ENCODE measurements around the gene PSMB2. TPM values are rescaled to one million over a fixed set of nuclear protein-coding genes. Genes with fewer than 3 reads are reported as not detected.

The PSMB2 gene
- total and polyA plus RNA-seq, 2 of the 8 experiments (the other 6 are each of a cell fraction or from before 2014, with no cell fraction given) = 91.4 to 101 TPM

GRCh38 chr1:35683012-35683411 is 41.7 kb upstream of the PSMB2 start (continued):
- TF ChIP-seq, protein P1, sequence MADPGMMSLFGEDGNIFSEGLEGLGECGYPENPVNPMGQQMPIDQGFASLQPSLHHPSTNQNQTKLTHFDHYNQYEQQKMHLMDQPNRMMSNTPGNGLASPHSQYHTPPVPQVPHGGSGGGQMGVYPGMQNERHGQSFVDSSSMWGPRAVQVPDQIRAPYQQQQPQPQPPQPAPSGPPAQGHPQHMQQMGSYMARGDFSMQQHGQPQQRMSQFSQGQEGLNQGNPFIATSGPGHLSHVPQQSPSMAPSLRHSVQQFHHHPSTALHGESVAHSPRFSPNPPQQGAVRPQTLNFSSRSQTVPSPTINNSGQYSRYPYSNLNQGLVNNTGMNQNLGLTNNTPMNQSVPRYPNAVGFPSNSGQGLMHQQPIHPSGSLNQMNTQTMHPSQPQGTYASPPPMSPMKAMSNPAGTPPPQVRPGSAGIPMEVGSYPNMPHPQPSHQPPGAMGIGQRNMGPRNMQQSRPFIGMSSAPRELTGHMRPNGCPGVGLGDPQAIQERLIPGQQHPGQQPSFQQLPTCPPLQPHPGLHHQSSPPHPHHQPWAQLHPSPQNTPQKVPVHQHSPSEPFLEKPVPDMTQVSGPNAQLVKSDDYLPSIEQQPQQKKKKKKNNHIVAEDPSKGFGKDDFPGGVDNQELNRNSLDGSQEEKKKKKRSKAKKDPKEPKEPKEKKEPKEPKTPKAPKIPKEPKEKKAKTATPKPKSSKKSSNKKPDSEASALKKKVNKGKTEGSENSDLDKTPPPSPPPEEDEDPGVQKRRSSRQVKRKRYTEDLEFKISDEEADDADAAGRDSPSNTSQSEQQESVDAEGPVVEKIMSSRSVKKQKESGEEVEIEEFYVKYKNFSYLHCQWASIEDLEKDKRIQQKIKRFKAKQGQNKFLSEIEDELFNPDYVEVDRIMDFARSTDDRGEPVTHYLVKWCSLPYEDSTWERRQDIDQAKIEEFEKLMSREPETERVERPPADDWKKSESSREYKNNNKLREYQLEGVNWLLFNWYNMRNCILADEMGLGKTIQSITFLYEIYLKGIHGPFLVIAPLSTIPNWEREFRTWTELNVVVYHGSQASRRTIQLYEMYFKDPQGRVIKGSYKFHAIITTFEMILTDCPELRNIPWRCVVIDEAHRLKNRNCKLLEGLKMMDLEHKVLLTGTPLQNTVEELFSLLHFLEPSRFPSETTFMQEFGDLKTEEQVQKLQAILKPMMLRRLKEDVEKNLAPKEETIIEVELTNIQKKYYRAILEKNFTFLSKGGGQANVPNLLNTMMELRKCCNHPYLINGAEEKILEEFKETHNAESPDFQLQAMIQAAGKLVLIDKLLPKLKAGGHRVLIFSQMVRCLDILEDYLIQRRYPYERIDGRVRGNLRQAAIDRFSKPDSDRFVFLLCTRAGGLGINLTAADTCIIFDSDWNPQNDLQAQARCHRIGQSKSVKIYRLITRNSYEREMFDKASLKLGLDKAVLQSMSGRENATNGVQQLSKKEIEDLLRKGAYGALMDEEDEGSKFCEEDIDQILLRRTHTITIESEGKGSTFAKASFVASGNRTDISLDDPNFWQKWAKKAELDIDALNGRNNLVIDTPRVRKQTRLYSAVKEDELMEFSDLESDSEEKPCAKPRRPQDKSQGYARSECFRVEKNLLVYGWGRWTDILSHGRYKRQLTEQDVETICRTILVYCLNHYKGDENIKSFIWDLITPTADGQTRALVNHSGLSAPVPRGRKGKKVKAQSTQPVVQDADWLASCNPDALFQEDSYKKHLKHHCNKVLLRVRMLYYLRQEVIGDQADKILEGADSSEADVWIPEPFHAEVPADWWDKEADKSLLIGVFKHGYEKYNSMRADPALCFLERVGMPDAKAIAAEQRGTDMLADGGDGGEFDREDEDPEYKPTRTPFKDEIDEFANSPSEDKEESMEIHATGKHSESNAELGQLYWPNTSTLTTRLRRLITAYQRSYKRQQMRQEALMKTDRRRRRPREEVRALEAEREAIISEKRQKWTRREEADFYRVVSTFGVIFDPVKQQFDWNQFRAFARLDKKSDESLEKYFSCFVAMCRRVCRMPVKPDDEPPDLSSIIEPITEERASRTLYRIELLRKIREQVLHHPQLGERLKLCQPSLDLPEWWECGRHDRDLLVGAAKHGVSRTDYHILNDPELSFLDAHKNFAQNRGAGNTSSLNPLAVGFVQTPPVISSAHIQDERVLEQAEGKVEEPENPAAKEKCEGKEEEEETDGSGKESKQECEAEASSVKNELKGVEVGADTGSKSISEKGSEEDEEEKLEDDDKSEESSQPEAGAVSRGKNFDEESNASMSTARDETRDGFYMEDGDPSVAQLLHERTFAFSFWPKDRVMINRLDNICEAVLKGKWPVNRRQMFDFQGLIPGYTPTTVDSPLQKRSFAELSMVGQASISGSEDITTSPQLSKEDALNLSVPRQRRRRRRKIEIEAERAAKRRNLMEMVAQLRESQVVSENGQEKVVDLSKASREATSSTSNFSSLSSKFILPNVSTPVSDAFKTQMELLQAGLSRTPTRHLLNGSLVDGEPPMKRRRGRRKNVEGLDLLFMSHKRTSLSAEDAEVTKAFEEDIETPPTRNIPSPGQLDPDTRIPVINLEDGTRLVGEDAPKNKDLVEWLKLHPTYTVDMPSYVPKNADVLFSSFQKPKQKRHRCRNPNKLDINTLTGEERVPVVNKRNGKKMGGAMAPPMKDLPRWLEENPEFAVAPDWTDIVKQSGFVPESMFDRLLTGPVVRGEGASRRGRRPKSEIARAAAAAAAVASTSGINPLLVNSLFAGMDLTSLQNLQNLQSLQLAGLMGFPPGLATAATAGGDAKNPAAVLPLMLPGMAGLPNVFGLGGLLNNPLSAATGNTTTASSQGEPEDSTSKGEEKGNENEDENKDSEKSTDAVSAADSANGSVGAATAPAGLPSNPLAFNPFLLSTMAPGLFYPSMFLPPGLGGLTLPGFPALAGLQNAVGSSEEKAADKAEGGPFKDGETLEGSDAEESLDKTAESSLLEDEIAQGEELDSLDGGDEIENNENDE (IDR thresholded peaks at IDR 0.05; ENCODE audit: insufficient replicate concordance, low read length) = no peak
- TF ChIP-seq EP300 (IDR thresholded peaks at IDR 0.05; ENCODE audit: borderline replicate concordance in 1 of 2, low read depth in 2 of 2, low read length in 2 of 2) (no peak), POLR2A (IDR thresholded peaks at IDR 0.05; ENCODE audit: control extremely low read depth in 1 of 2, low read depth in 2 of 2, low read length in 2 of 2) (no peak), GTF2F1 (IDR thresholded peaks at IDR 0.05; ENCODE audit: borderline replicate concordance, low read depth, low read length) (no peak), SIN3A (conservative IDR thresholded peaks at IDR 0.05 in 1 of 2, IDR thresholded peaks at IDR 0.05 in 1 of 2; ENCODE audit: low read depth in 1 of 2, low read length in 2 of 2) (no peak), RAD21 (IDR thresholded peaks at IDR 0.05 in 1 of 2, conservative IDR thresholded peaks at IDR 0.05 in 1 of 2; ENCODE audit: low read depth in 2 of 2, low read length in 2 of 2) (no peak), TAF7 (optimal IDR thresholded peaks at IDR 0.05; ENCODE audit: borderline replicate concordance, low read depth, low read length) (no peak), NANOG (IDR thresholded peaks at IDR 0.05; ENCODE audit: insufficient read depth, low read depth, low read length, poor library complexity, severe bottlenecking) (no peak), RNF2 (IDR thresholded peaks at IDR 0.05; ENCODE audit: borderline replicate concordance, low read depth, low read length, missing control alignments, poor library complexity, severe bottlenecking) (no peak)

Data from H1 (cell line).